ENCODE data around the gene LGI4. TPM values are rescaled to one million over a fixed set of nuclear protein-coding genes. Genes with fewer than 3 reads are reported as not detected.

Gene LGI4
- total and polyA plus RNA-seq, 2 experiments from 2014 or later: 3.4 to 4.3 TPM

GRCh38 chr19:35136231-35136630, 1.4 kb upstream of the LGI4 start:
- no peaks in the 10 kb centered on the region for H3K79me2 ChIP-seq (replicated peaks; ENCODE audit: insufficient read depth)
- 0 out of 2 replicates have a peak, but pooled peaks cover 2% of the 10 kb centered on the region for H3F3A ChIP-seq (replicated peaks; ENCODE audit: low read depth)
- no peak overlapping the region for H3K27ac Mint-ChIP-seq
- ATAC-seq: no peak
- H3K27me3 ChIP-seq (ENCODE audit: insufficient read depth): no peaks in the 10 kb centered on the region
- H3K36me3 ChIP-seq (ENCODE audit: insufficient read depth): no peaks in the 10 kb centered on the region
- H3K4me1 ChIP-seq (ENCODE audit: insufficient read depth): peaks cover 19% of the 10 kb centered on the region
- H4K20me1 ChIP-seq (replicated peaks; ENCODE audit: insufficient read depth): no peaks in the 10 kb centered on the region
- peaks cover 27% of the 10 kb centered on the region for H3K4me1 Mint-ChIP-seq
- peaks cover 10% of the 10 kb centered on the region for H3K9me2 ChIP-seq (ENCODE audit: insufficient read depth)
- H3K36me3 Mint-ChIP-seq (ENCODE audit: low read depth): no peaks in the 10 kb centered on the region; the same call in 2 of the 3 replicates
- H3K4me3 Mint-ChIP-seq: no peak overlapping the region
- H3K4me3 ChIP-seq: no peak overlapping the region
- H3K4me2 ChIP-seq: no peak overlapping the region
- no peak overlapping the region for H3K27ac ChIP-seq (ENCODE audit: low read depth)
- no peak for DNase-seq (ENCODE audit: low spot score)
- peaks cover 16% of the 10 kb centered on the region for H3K27me3 Mint-ChIP-seq (ENCODE audit: insufficient read depth, low read depth, poor library complexity)
- no peak for TF ChIP-seq CREB1 (CRISPR knock-in tag; IDR thresholded peaks at IDR 0.05; ENCODE audit: low read depth)
- TF ChIP-seq POLR2AphosphoS5 (IDR thresholded peaks at IDR 0.05; ENCODE audit: low read depth): no peak
- no peak for TF ChIP-seq ZNF331 (CRISPR knock-in tag; IDR thresholded peaks at IDR 0.05; ENCODE audit: low read depth)
- TF ChIP-seq, protein P1, sequence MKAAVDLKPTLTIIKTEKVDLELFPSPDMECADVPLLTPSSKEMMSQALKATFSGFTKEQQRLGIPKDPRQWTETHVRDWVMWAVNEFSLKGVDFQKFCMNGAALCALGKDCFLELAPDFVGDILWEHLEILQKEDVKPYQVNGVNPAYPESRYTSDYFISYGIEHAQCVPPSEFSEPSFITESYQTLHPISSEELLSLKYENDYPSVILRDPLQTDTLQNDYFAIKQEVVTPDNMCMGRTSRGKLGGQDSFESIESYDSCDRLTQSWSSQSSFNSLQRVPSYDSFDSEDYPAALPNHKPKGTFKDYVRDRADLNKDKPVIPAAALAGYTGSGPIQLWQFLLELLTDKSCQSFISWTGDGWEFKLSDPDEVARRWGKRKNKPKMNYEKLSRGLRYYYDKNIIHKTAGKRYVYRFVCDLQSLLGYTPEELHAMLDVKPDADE (IDR thresholded peaks at IDR 0.05): no peak
- TF ChIP-seq NANOG (IDR thresholded peaks at IDR 0.05; ENCODE audit: borderline replicate concordance): no peak
- TF ChIP-seq JUNB (IDR thresholded peaks at IDR 0.05; ENCODE audit: unreplicated experiment): no peak
- no peak for TF ChIP-seq REST (IDR thresholded peaks at IDR 0.05; ENCODE audit: unreplicated experiment)
- TF ChIP-seq ZNF114 (CRISPR knock-in tag; IDR thresholded peaks at IDR 0.05): no peak
- no peak for TF ChIP-seq EZH2phosphoT487 (IDR thresholded peaks at IDR 0.05; ENCODE audit: unreplicated experiment)
- no peak for TF ChIP-seq ZNF462 (CRISPR knock-in tag; IDR thresholded peaks at IDR 0.05)
- no peak for TF ChIP-seq EZH2 (IDR thresholded peaks at IDR 0.05; ENCODE audit: low read depth, unreplicated experiment)
- no peak for TF ChIP-seq STAT1 (IDR thresholded peaks at IDR 0.05; ENCODE audit: unreplicated experiment)
- TF ChIP-seq, protein P2, sequence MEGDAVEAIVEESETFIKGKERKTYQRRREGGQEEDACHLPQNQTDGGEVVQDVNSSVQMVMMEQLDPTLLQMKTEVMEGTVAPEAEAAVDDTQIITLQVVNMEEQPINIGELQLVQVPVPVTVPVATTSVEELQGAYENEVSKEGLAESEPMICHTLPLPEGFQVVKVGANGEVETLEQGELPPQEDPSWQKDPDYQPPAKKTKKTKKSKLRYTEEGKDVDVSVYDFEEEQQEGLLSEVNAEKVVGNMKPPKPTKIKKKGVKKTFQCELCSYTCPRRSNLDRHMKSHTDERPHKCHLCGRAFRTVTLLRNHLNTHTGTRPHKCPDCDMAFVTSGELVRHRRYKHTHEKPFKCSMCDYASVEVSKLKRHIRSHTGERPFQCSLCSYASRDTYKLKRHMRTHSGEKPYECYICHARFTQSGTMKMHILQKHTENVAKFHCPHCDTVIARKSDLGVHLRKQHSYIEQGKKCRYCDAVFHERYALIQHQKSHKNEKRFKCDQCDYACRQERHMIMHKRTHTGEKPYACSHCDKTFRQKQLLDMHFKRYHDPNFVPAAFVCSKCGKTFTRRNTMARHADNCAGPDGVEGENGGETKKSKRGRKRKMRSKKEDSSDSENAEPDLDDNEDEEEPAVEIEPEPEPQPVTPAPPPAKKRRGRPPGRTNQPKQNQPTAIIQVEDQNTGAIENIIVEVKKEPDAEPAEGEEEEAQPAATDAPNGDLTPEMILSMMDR (conservative IDR thresholded peaks at IDR 0.05; ENCODE audit: low read depth in 2 of 2): no peak
- no peak overlapping the region for H2AFZ ChIP-seq
- H3K9me3 Mint-ChIP-seq: no peaks in the 10 kb centered on the region; the same call in 2 of the 3 replicates

Measured in GM23338 (cell line).